Activated CD4-positive, CD25-positive, alpha-beta regulatory T cell treated with anti-CD3 and anti-CD28 coated beads, Interleukin-2, amount 50 U/mL, for 72 hours (primary cell): ENCODE data around the gene TIGD1.

Experiments
- DNase-seq: peaks from one replicate; pipeline ENCODE4 v3.0.0; 2021

The TIGD1 gene

GRCh38 chr2:232521959-232522622 is 28.3 kb downstream of the TIGD1 start:
- DNase-seq = peak; percentile 82

DNA sequence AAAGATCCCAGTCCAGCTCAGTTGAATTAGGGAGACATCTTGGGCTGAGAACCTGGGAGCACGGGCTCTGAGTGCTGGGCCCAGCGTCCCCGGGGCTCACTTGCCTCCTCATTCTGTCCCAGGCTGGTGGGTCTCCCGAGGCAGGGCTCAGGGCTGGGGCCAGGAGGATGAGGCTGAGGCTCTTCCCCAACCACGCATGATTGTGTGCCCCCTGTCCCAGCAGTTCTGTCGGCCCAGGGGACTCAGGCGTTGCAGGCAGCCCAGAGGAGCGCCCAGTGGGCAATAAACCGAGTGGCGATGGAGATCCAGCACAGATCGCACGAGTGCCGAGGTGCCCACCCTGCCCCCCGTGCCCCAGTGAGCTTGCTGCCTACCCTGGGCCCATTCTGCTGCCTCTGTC is 29.3 kb downstream of the TIGD1 start:
- DNase-seq = no peak

DNA sequence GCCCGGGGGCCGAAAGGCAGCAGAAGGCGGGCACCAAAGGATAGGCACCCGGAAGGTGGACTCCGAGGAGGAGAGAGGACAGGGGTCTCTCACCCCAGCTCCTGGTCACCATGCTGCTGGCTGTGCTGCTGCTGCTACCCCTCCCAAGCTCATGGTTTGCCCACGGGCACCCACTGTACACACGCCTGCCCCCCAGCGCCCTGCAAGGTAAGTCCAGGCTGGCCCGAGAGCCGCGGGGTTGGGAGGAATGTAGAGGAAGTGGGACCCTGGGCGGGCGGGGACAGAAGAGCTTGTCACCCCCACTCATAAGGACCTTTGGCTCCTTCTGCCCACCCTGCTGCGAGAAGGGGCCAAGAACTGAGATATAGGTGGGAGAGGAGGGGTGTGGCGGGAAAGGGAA is 29.9 kb downstream of the TIGD1 start:
- no peak for DNase-seq

- no peak for DNase-seq
Measured at GRCh38 chr2:232519581-232520438, 30.5 kb downstream of the TIGD1 start, which contains the start of gene PRSS56. Gene PRSS56 (plus strand): TSS chr2:232520388. CDS start chr2:232520599, 211 bp downstream.

- no peak for DNase-seq
Measured at GRCh38 chr2:232518844-232519243, 31.5 kb downstream of the TIGD1 start.

DNA sequence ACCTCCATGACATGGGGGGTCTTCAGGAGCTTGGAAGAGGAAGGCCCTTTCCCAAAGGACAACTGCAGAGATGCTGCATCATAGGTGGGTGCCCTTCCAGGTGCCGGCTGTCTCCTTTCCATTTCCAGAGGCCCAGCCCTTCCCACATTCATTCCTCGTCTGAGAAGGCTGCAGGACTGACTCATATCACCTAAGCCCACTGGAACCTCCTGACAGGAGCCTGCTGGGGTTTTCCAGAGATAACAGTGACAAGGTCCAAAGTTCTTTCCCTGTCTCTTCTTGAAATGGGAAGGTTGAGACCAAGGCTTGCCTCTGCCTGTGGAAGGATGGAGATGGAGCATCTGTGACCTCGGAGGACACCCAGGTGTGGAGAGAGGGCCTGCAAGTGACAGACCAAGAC is 33.8 kb downstream of the TIGD1 start:
- DNase-seq = no peak

DNA sequence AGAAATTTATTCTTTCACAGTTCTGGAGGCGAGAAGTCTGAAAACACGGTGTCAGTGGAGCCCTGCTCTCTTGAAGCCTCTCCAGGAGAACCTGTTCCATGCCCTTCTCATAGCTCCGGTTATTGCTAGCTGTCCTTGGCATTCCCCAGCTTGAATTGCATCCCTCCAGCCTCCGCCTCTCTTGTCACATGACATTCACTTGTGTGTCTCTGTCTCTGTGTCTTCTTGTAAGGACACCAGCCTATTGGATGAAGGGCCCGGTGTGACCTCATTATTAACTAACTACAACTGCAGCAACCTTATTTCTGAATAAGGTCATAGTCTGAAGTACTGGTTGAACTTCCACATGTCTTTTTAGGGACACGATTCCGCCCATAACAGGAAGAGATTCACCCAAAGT is 34.7 kb downstream of the TIGD1 start:
- DNase-seq = no peak

DNA sequence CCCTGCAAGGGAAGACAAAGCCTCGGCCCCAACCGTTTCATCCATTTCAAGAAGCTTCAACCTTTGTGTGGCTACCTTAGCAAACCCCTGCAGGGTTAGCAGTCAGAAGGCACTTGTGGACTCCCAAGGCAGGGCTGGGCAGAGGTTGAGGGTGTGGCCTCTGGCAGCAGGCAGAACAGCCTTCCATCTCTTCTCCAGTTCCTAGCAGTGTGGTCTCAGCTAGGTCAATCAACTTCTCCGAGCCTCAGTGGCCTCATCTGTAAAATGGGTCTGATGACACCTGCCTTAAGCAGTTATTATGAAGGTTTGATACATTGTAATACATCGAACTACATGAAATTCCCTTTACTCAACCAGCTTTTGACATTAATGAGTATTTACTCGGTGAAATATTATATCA is 37.0 kb downstream of the TIGD1 start:
- DNase-seq = no peak

DNA sequence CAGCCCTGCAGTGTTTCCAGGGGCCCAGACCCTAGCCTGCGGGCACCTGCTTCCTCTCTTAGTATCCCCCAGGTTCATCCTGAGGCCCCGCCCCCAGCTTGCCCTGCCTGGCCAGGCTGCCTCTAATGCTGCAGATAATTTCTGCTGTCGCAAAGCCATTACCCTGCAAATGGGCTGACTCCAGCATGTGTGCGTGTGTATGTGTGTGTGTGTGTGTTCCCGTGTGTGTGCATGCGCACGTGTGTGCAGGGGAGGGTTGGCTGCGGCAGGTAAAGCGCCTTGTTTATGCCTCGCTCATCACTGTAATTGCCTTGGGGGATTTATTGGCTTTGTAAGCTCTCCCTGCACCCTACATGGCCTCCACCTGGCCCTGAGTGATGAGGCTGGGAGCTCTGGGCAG is 37.8 kb downstream of the TIGD1 start:
- DNase-seq = no peak

GRCh38 chr2:232511336-232511890 is 38.9 kb downstream of the TIGD1 start:
- DNase-seq = no peak

DNA sequence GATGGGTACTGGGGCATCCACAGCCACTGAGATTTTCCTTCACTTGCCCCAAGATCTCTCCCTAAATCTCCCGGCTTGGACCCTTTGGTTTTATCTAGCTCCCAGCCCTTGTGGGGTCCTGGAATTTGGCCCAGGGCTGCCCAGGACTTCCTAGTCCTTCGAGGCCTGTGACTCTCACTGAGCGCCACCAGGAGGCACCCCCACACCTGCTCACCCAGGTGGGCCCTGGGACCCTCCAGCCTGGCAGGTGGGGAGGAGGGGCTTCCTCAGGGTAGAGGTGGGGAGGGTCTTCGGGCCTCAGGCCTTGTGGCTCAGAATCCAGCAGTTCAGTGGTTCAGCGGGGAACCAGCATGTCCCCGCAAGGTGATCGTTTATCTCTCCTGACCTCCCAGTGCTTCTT is 42.1 kb downstream of the TIGD1 start:
- DNase-seq = no peak

- DNase-seq = no peak
Measured at GRCh38 chr2:232506709-232507108, 43.6 kb downstream of the TIGD1 start.

- no peak for DNase-seq
Measured at GRCh38 chr2:232505856-232506255, 44.5 kb downstream of the TIGD1 start.

- DNase-seq = no peak
Measured at GRCh38 chr2:232504438-232504837, 45.9 kb downstream of the TIGD1 start.

- no peak for DNase-seq
Measured at GRCh38 chr2:232503809-232504323, 46.5 kb downstream of the TIGD1 start.

GRCh38 chr2:232502911-232503808 is 47.2 kb downstream of the TIGD1 start:
- peak; percentile 50 for DNase-seq

DNA sequence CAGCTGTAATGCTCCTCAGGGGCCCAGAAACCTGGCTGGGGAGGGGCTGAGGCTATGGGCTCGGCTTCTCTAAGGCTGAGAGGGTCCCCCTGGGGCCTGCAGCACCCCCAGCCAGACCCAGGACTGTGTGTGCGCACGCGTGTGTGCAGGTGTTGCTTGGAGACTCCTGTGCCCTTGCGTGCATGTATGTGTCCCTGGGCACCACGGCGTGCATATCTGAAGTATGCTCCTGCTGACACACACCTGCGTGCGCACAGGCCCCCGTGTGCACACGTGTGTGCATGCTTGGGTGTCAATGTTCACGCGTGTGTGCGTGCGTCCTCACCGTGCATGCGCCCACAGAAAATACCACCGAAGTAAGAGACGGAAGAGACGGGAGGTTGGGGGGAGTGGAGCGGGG is 47.8 kb downstream of the TIGD1 start:
- DNase-seq = no peak

- no peak for DNase-seq
Measured at GRCh38 chr2:232501794-232502390, 48.5 kb downstream of the TIGD1 start.

DNA sequence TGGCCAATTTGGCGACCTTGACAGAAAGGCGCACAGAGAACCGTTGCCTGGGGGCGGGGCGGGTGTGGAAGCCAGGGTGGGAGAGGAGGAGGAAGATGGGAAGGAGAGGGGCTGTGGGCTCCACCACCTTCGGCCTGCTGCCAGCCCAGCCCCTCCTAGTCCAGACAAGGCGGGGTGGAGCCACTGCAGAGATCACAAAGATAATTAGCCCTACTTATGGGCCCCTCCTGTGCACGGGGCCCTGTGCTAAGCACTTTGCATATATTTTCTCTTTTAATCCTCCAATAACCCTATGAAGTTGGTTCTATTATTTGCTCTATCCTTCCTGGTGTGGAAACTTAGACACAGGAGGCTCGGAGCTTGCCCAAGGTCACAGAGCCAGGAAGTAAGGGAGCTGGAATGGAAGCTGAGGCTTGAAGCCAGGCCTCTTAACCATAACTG is 49.0 kb downstream of the TIGD1 start:
- DNase-seq = no peak

DNA sequence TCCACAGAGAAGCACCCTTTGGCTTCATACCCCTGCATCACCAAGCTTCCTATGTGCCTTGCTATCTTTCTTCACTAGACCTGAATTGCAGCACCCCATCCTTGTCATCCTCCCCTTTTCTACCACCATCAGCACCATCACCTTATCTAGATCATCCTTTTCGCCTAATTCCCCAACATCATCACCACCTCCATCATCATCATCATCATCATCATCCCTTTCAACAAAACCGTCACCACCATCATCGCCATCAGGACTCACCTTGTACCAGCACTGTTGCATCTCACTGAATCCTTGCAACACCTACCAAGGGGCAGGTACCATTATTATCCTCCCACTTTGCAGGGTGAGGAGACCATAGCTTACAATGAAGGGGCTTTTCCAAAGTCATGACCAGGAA is 51.9 kb downstream of the TIGD1 start:
- DNase-seq = no peak
